AG04449 (cell line): Measurements from ENCODE around the gene ADGRG6.

ENCODE experiments used
- CTCF ChIA-PET: fragments of 350-600 bp; formaldehyde crosslinking; extraction: SDS; loops from one replicate; lab custom pipeline; 2021; ENCODE audit warnings: antibody characterized with exemption; lab: Yijun Ruan, JAX
- POLR2A ChIA-PET: fragments of 400-600, 350-600 bp; formaldehyde crosslinking; extraction: SDS; loops from one replicate; lab custom pipeline; 2020; ENCODE audit warnings: antibody characterized with exemption, inconsistent platforms; lab: Yijun Ruan, JAX
- DNase-seq: peaks from one replicate; pipeline ENCODE4 v3.0.0-alpha.2; 2010; ENCODE audit warnings: low read depth, low spot score
- H3K4me3 ChIP-seq: 2 replicates; pipeline ENCODE4 v1.5.1; 2011; ENCODE audit warnings: low read depth, mild to moderate bottlenecking, control low read depth, low read length
- CTCF ChIP-seq: IDR thresholded peaks from one replicate; pipeline ENCODE4 v1.5.1; 2011; ENCODE audit warnings: mild to moderate bottlenecking, moderate library complexity, low read length, control low read depth, inconsistent platforms; ENCODE audit not compliant: insufficient read depth; ENCODE audit errors: missing control alignments

The ADGRG6 gene

GRCh38 chr6:142384519-142385254, 82.9 kb downstream of the ADGRG6 start:
- H3K4me3 ChIP-seq, result no peak overlapping the region
- no peak for TF ChIP-seq CTCF
- ChIA-PET CTCF (interaction anchor here (1.5 kb wide), 1 partner anchor 229 kb away, joined by 10 read pairs; no protein-coding TSS in a partner anchor), POLR2A (no interaction called here)
- DNase-seq, result no peak

DNA sequence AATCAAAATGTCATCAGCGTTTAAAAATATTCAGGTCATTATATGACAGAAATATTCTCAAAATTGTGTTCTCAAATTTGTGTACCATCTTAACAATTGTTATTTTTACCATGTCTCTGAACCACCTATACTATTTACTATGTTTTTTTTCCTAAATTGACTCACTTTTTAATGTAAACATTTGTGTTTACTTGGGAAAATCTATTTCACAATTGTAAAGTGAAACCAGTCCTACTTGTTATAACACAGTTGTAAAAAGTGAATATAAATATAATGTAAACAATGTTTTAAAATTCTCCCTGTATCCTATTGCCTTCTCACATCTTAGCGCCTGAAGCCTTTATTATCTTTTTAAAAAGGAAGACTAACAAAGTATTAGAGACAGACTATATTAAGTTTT, 83.5 kb downstream of the ADGRG6 start:
- CTCF ChIA-PET, result interaction anchor here (1.5 kb wide), 1 partner anchor 229 kb away, joined by 10 read pairs; no protein-coding TSS in a partner anchor
- H3K4me3 ChIP-seq, result no peak overlapping the region
- no peak for TF ChIP-seq CTCF
- no peak for DNase-seq
- POLR2A ChIA-PET, result no interaction called here

GRCh38 chr6:142386657-142387056, 84.8 kb downstream of the ADGRG6 start:
- POLR2A ChIA-PET, result no interaction called here

GRCh38 chr6:142387997-142388815, 86.4 kb downstream of the ADGRG6 start:
- POLR2A ChIA-PET, result no interaction called here
- peak; percentile 59 for TF ChIP-seq CTCF
- H3K4me3 ChIP-seq, result no peak overlapping the region
- CTCF ChIA-PET, result interaction anchor here (0.7 to 4.9 kb wide), 29 partner anchors 8 to 244 kb away, joined by 3 to 116 read pairs (median 4); partner anchors contain the start of genes NMBR and VTA1
- DNase-seq, result no peak

More at GRCh38 chr6:142386657-142387056, 84.8 kb downstream of the ADGRG6 start:
- no peak overlapping the region for H3K4me3 ChIP-seq
- CTCF ChIA-PET, result interaction anchor here (0.8 to 4.9 kb wide), 18 partner anchors 8 to 243 kb away, joined by 3 to 116 read pairs (median 4); partner anchors contain the start of genes NMBR and VTA1
- no peak for DNase-seq
- TF ChIP-seq CTCF, result no peak

GRCh38 chr6:142395266-142395665, 93.5 kb downstream of the ADGRG6 start:
- DNase-seq, result no peak
- no peak overlapping the region for H3K4me3 ChIP-seq
- POLR2A ChIA-PET, result no interaction called here
- TF ChIP-seq CTCF, result no peak
- CTCF ChIA-PET, result interaction anchor here (2.5 kb wide), 1 partner anchor 239 kb away, joined by 10 read pairs; no protein-coding TSS in a partner anchor
